Measurements from ENCODE around the gene TTC7B.

The TTC7B gene

DNA sequence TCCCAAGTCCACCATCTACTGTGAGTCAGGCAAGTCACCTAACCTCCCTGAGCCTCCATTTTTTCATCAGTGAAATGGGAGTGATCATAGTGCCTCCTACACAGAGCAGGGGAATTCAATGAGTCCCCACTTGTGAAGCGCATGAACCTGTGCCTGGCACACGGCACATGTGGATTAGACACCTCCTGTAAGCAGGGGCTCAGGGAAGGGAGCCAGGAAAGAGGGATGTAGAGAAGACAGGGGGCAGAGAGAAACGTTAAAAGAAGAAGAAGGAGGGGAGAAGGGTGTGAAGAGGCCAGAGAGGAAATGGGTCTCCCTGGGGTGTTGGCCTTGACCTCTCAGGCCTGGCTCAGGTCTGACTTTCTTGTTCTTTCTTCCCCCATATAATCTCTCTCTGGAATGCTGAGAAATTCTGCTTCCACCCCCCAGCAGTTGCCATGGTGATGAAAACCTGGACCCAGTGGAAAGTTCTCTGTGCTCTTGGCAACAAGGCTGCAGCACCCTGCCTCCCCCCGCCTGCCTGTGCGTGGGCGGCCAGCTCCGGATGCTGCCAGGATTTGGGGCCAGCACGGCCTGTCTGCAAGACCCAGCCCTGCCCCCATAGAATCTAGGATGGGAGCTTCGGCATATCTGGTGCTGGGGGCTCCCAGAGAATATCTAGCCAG is 324.9 kb downstream of the TTC7B start:
- no peak for DNase-seq (ENCODE audit: low read depth)
- TF ChIP-seq, protein P1, sequence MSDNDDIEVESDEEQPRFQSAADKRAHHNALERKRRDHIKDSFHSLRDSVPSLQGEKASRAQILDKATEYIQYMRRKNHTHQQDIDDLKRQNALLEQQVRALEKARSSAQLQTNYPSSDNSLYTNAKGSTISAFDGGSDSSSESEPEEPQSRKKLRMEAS (IDR thresholded peaks at IDR 0.05; ENCODE audit: low read depth, low read length): no peak
- TF ChIP-seq, protein P2, sequence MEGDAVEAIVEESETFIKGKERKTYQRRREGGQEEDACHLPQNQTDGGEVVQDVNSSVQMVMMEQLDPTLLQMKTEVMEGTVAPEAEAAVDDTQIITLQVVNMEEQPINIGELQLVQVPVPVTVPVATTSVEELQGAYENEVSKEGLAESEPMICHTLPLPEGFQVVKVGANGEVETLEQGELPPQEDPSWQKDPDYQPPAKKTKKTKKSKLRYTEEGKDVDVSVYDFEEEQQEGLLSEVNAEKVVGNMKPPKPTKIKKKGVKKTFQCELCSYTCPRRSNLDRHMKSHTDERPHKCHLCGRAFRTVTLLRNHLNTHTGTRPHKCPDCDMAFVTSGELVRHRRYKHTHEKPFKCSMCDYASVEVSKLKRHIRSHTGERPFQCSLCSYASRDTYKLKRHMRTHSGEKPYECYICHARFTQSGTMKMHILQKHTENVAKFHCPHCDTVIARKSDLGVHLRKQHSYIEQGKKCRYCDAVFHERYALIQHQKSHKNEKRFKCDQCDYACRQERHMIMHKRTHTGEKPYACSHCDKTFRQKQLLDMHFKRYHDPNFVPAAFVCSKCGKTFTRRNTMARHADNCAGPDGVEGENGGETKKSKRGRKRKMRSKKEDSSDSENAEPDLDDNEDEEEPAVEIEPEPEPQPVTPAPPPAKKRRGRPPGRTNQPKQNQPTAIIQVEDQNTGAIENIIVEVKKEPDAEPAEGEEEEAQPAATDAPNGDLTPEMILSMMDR (IDR thresholded peaks at IDR 0.05; ENCODE audit: low read depth, low read length): no peak

DNA sequence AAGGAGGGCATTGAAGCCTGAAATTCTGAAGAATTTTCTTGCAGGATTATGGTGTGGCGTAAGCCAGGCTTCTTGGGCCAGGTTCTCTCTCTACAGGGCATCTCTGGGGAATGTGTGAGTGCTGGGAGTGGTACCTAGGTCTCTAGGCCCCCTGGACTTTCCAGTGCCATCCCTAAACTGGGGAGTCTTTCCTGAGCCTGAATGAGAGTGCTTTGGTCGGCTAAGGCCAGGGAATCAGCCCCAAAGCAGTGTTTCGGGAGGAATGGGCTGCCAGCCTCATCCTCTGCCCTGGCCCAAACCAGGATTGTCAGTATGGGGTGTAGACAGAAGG is 325.5 kb downstream of the TTC7B start:
- DNase-seq (ENCODE audit: low read depth): no peak
- no peak overlapping the region for H3K4me3 ChIP-seq (ENCODE audit: low read depth, low read length)
- TF ChIP-seq, protein P2 (IDR thresholded peaks at IDR 0.05; ENCODE audit: low read depth, low read length): no peak
- no peak for TF ChIP-seq MYC (IDR thresholded peaks at IDR 0.05; ENCODE audit: low read depth, low read length)

More for the DNA sequence above, 324.9 kb downstream of the TTC7B start:
- H3K4me3 ChIP-seq (ENCODE audit: low read depth, low read length): no peak overlapping the region

DNA sequence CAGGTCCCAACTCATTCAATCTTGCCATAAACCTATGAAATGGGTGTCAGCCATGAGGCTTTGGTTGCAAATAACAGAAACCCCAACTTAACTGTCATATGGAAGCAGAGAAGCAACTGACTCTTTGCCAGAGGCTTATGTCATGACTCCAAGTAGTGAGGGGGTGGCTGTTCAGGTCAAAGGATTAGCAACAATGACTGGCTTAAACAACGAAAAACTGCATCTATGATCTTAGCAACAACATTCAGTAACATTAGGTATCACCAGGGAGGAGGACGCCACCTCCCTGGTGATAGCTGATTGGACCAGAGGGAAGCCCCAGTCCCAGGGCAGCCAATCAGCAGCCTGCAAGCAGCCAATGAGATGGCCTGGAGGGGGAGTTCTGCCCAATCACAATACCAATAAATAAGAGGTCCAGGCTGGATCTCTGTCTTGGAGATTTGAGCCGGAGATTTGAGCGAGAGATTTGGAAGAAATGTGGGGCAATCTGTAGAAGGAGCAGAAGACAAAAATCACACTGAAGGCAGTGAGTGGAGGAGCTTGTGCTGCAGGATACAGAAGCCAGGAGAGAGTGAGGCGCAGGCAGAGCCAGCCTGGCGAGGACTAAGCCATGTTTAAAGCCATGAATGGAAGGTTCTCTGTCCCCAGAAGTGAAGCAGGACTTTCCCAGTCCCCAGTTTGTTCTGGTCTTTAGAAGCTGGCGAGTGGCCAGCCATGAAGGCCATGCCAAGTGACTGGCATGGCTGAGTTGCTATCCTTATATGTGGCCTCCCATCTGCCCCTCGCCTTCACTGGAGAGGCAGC is 326.1 kb downstream of the TTC7B start:
- DNase-seq (ENCODE audit: low read depth): no peak
- TF ChIP-seq, protein P2 (IDR thresholded peaks at IDR 0.05; ENCODE audit: low read depth, low read length): no peak
- TF ChIP-seq, protein P1 (IDR thresholded peaks at IDR 0.05; ENCODE audit: low read depth, low read length): no peak
- TF ChIP-seq POLR2A (IDR thresholded peaks at IDR 0.05; ENCODE audit: extremely low read depth, insufficient read length) (no peak), MYC (IDR thresholded peaks at IDR 0.05; ENCODE audit: low read depth, low read length) (no peak)
- H3K4me3 ChIP-seq (ENCODE audit: low read depth, low read length): no peak overlapping the region

DNA sequence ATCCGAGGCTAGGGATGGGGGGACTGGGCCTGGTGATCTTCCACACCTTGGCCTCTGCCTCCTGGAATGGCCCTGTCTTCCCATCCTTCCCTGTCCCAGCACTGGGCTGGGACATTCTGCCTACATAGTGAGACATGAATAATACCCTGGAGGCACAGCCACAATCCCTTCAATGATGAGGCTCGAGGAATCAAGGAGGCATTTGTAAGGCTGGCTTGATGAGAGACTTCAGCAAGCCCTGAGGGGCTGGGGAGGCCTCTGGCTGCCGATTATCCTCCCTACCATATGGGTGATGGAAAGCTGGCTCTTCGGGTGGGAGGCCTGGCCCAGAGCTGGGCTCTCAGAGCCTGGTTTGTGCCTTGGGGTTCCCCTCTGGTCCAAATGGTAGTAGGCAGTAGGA is 326.9 kb downstream of the TTC7B start:
- TF ChIP-seq, protein P1 (IDR thresholded peaks at IDR 0.05; ENCODE audit: low read depth, low read length): no peak
- no peak for TF ChIP-seq MYC (IDR thresholded peaks at IDR 0.05; ENCODE audit: low read depth, low read length)
- TF ChIP-seq, protein P2 (IDR thresholded peaks at IDR 0.05; ENCODE audit: low read depth, low read length): no peak
- no peak for TF ChIP-seq POLR2A (IDR thresholded peaks at IDR 0.05; ENCODE audit: extremely low read depth, insufficient read length)
- no peak for DNase-seq (ENCODE audit: low read depth)
- no peak overlapping the region for H3K4me3 ChIP-seq (ENCODE audit: low read depth, low read length)

DNA sequence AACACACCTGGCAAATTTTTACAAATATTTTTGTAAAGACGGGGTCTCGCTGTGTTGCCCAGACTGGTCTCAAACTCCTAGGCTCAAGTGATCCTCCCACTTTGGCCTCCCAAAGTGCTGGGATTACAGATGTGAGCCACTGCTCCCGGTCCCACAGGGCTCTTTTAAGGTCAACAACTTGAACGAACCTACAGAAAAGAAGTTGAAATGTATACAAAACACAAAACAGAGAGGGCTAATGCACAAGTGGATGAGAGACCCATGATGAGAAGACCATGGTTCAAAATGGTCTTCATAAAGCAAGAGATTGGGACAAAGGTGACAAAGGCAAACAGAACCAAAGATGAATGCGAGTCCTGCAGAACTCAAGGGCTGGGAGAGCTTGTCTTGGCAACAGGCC is 328.0 kb downstream of the TTC7B start:
- TF ChIP-seq, protein P2 (IDR thresholded peaks at IDR 0.05; ENCODE audit: low read depth, low read length): no peak
- H3K4me3 ChIP-seq (ENCODE audit: low read depth, low read length): no peak overlapping the region
- no peak for DNase-seq (ENCODE audit: low read depth)

DNA sequence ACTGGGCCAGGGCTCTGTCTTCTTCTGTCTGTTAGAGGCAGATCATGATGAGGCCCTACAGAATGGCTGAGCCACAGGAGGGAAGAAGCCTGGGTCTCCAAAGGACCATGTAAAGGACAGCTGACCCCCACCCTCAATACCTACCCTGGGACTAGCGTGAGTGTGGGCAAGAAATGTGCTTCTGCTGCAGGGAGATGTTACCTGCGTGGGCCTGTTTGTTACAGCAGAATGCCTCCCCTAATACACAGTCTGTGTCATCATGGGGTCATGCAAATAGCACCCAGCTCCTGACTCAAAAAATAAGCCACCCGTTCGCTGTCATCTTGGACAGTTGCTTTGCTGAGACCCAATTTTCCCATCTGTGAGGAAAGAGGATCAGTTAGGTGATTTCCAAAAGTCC is 328.8 kb downstream of the TTC7B start:
- DNase-seq (ENCODE audit: low read depth): no peak
- TF ChIP-seq MYC (IDR thresholded peaks at IDR 0.05; ENCODE audit: low read depth, low read length): no peak
- TF ChIP-seq, protein P1 (IDR thresholded peaks at IDR 0.05; ENCODE audit: low read depth, low read length): no peak
- TF ChIP-seq POLR2A (IDR thresholded peaks at IDR 0.05; ENCODE audit: extremely low read depth, insufficient read length): no peak
- TF ChIP-seq, protein P2 (IDR thresholded peaks at IDR 0.05; ENCODE audit: low read depth, low read length): no peak
- H3K4me3 ChIP-seq (ENCODE audit: low read depth, low read length): no peak overlapping the region

All from NB4 (cell line).